ENCODE data around the gene EPHA8.

- TF ChIP-seq GATA3 (IDR thresholded peaks at IDR 0.05; ENCODE audit: low read depth, low read length) (no peak), GATA2 (IDR thresholded peaks at IDR 0.05; ENCODE audit: low read depth, low read length) (no peak)
These were observed 37.7 kb downstream of the EPHA8 start for GRCh38 chr1:22600817-22601605.
